ENCODE measurements around the gene GLRX3. TPM values are rescaled to one million over a fixed set of nuclear protein-coding genes. Genes with fewer than 3 reads are reported as not detected.

Gene GLRX3
- total RNA-seq, 1 donor from 2014 or later = 200 TPM

- no peak overlapping the region for H3K4me3 ChIP-seq (ENCODE audit: low read depth, low read length)
- FAIRE-seq (no peak), DNase-seq (ENCODE audit: low read depth) (no peak)
- no peaks in the 10 kb centered on the region for H3K36me3 ChIP-seq (ENCODE audit: control insufficient read depth, insufficient read depth, low read length)
- H3K27me3 ChIP-seq (ENCODE audit: control insufficient read depth, insufficient read depth, low read length) = no peaks in the 10 kb centered on the region
- TF ChIP-seq CTCF (IDR thresholded peaks at IDR 0.05; ENCODE audit: insufficient read depth, low read length, severe bottlenecking) = no peak
These were observed 14.6 kb upstream of the GLRX3 start for GRCh38 chr10:130121486-130122079.

- peak; percentile 76 for DNase-seq (ENCODE audit: low read depth)
These were observed 8.7 kb upstream of the GLRX3 start for GRCh38 chr10:130127364-130128061.

GRCh38 chr10:130128062-130128781 lies 8.0 kb upstream of the GLRX3 start:
- H3K4me3 ChIP-seq (ENCODE audit: low read depth, low read length) = no peak overlapping the region
- no peaks in the 10 kb centered on the region for H3K27me3 ChIP-seq (ENCODE audit: control insufficient read depth, insufficient read depth, low read length)
- TF ChIP-seq CTCF (IDR thresholded peaks at IDR 0.05; ENCODE audit: insufficient read depth, low read length, severe bottlenecking) = no peak
- no peak for FAIRE-seq
- DNase-seq (ENCODE audit: low read depth) = no peak
- no peaks in the 10 kb centered on the region for H3K36me3 ChIP-seq (ENCODE audit: control insufficient read depth, insufficient read depth, low read length)

More at GRCh38 chr10:130127364-130128061, 8.7 kb upstream of the GLRX3 start:
- TF ChIP-seq CTCF (IDR thresholded peaks at IDR 0.05; ENCODE audit: insufficient read depth, low read length, severe bottlenecking) = peak; percentile 85
- H3K27me3 ChIP-seq (ENCODE audit: control insufficient read depth, insufficient read depth, low read length) = no peaks in the 10 kb centered on the region
- no peak for FAIRE-seq
- no peak overlapping the region for H3K4me3 ChIP-seq (ENCODE audit: low read depth, low read length)
- no peaks in the 10 kb centered on the region for H3K36me3 ChIP-seq (ENCODE audit: control insufficient read depth, insufficient read depth, low read length)

- Histone ChIP-seq H3K4me3 (ENCODE audit: low read depth, low read length) (no peak overlapping the region), H3K27me3 (ENCODE audit: control insufficient read depth, insufficient read depth, low read length) (no peaks in the 10 kb centered on the region), H3K36me3 (ENCODE audit: control insufficient read depth, insufficient read depth, low read length) (no peaks in the 10 kb centered on the region)
- TF ChIP-seq CTCF (IDR thresholded peaks at IDR 0.05; ENCODE audit: insufficient read depth, low read length, severe bottlenecking) = no peak
- FAIRE-seq (no peak), DNase-seq (ENCODE audit: low read depth) (no peak)
These were observed 7.3 kb upstream of the GLRX3 start for GRCh38 chr10:130128922-130129321.

GRCh38 chr10:130135676-130136225 lies 440 bp upstream of the GLRX3 start:
- FAIRE-seq (no peak), DNase-seq (ENCODE audit: low read depth) (no peak)
- no peaks in the 10 kb centered on the region for H3K27me3 ChIP-seq (ENCODE audit: control insufficient read depth, insufficient read depth, low read length)
- TF ChIP-seq CTCF (IDR thresholded peaks at IDR 0.05; ENCODE audit: insufficient read depth, low read length, severe bottlenecking) = no peak
- peak overlapping the region; percentile 79 for H3K4me3 ChIP-seq (ENCODE audit: low read depth, low read length)
- peaks cover 2% of the 10 kb centered on the region for H3K36me3 ChIP-seq (ENCODE audit: control insufficient read depth, insufficient read depth, low read length)

All from bronchial epithelial cell (primary cell).